Mesendoderm (in vitro differentiated cells): ENCODE data around the gene SLC11A1.

Experiments
- DNase-seq: peaks from one replicate; pipeline ENCODE4 v3.0.0; 2013
- H2AK5ac ChIP-seq: 2 replicates; pipeline ENCODE4 v1.6.1; 2013; ENCODE audit warnings: low read length, inconsistent platforms
- H2BK120ac ChIP-seq: 2 replicates; pipeline ENCODE4 v1.6.1; 2013; ENCODE audit warnings: low read depth, mild to moderate bottlenecking, low read length, moderate library complexity, mixed read lengths
- H2BK15ac ChIP-seq: replicated peaks from 2 replicates; pipeline ENCODE4 v1.6.1; 2013; ENCODE audit warnings: low read depth, mild to moderate bottlenecking, moderate library complexity
- H2BK5ac ChIP-seq: 2 replicates; pipeline ENCODE4 v1.6.1; 2013; ENCODE audit warnings: low read length, inconsistent platforms
- H3K18ac ChIP-seq: 2 replicates; pipeline ENCODE4 v1.6.1; 2013; ENCODE audit warnings: mild to moderate bottlenecking, low read length, mixed read lengths
- H3K23ac ChIP-seq: one replicate; pipeline ENCODE4 v1.6.1; 2013; ENCODE audit warnings: low read length
- H3K27ac ChIP-seq: 2 replicates; pipeline ENCODE4 v1.5.1; 2013; ENCODE audit warnings: low read depth, mild to moderate bottlenecking, inconsistent platforms, low read length, moderate library complexity
- H3K27me3 ChIP-seq: 2 replicates; pipeline ENCODE4 v1.6.1; 2013; ENCODE audit warnings: low read length, control low read depth, mild to moderate bottlenecking, inconsistent platforms; ENCODE audit not compliant: insufficient read depth, poor library complexity
- H3K36me3 ChIP-seq: 2 replicates; pipeline ENCODE4 v1.6.1; 2013; ENCODE audit warnings: low read length, inconsistent platforms; ENCODE audit not compliant: control insufficient read depth, insufficient read depth
- H3K4ac ChIP-seq: one replicate; pipeline ENCODE4 v1.6.1; 2013; ENCODE audit warnings: low read depth, mild to moderate bottlenecking, low read length, moderate library complexity
- H3K4me1 ChIP-seq: 2 replicates; pipeline ENCODE4 v1.6.1; 2013; ENCODE audit warnings: low read depth, low read length, inconsistent platforms; ENCODE audit not compliant: control insufficient read depth
- H3K4me2 ChIP-seq: 2 replicates; pipeline ENCODE4 v1.6.1; 2013; ENCODE audit warnings: low read length
- H3K4me3 ChIP-seq: 2 replicates; pipeline ENCODE4 v1.5.1; 2013; ENCODE audit warnings: mild to moderate bottlenecking, low read length
- H3K56ac ChIP-seq: one replicate; pipeline ENCODE4 v1.6.1; 2013; ENCODE audit warnings: low read length
- H3K79me1 ChIP-seq: 2 replicates; pipeline ENCODE4 v1.6.1; 2013; ENCODE audit warnings: low read length, inconsistent platforms
- H3K79me2 ChIP-seq: 2 replicates; pipeline ENCODE4 v1.6.1; 2013; ENCODE audit warnings: mild to moderate bottlenecking, low read length; ENCODE audit not compliant: control insufficient read depth, insufficient read depth
- H3K9ac ChIP-seq: 2 replicates; pipeline ENCODE4 v1.6.1; 2013; ENCODE audit warnings: low read length, inconsistent platforms
- H4K5ac ChIP-seq: one replicate; pipeline ENCODE4 v1.6.1; 2013; ENCODE audit warnings: low read length
- H4K8ac ChIP-seq: one replicate; pipeline ENCODE4 v1.6.1; 2013; ENCODE audit warnings: low read depth, mild to moderate bottlenecking, control low read depth, low read length, moderate library complexity
- WGBS: extraction: QIAGEN DNeasy Blood & Tissue Kit; methylation state at CpG from one replicate; pipeline ENCODE4 v1.1.7; 2013; ENCODE audit warnings: low lambda C conversion rate, missing lambda C conversion rate; ENCODE audit not compliant: insufficient coverage; ENCODE audit errors: extremely low coverage; 5-methylcytosine and 5-hydroxymethylcytosine counted together

SLC11A1 gene

DNA sequence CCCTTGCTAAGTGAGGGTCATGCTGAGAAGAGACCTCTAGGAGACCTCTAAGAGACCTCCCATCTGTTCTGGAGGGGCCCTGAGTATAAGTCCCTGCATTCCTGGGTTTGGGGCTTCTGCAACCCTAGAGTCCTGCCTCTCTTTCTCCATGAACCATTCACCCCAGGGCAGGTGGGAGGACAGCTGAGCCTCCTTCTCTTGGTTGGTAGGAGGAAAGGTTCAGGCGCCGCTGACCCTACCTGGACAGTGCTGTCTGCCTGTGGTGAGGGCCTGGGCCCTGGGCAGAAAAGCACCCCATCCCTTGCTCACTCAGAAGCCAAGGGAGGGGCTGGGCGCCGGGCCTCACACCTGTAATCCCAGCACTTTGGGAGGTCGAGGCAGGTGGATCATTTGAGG lies 36.2 kb downstream of the SLC11A1 start:
- Histone ChIP-seq H2BK120ac (no peak overlapping the region), H3K27ac (no peak overlapping the region), H3K79me2 (no peaks in the 10 kb centered on the region), H3K23ac (no peak overlapping the region), H3K18ac (no peak overlapping the region), H2AK5ac (no peak overlapping the region), H2BK15ac (no peak overlapping the region), H4K8ac (no peak overlapping the region), H2BK5ac (no peak overlapping the region), H3K9ac (no peak overlapping the region), H3K56ac (peak overlapping the region; percentile 2), H3K79me1 (no peaks in the 10 kb centered on the region), H3K27me3 (no peaks in the 10 kb centered on the region), H3K36me3 (no peaks in the 10 kb centered on the region), H3K4ac (no peak overlapping the region), H3K4me2 (no peak overlapping the region), H4K5ac (no peak overlapping the region), H3K4me3 (no peak overlapping the region), H3K4me1 (peaks cover 5% of the 10 kb centered on the region)
- no peak for DNase-seq
- no CpG with 5 or more reads among the region's 5 CpGs for WGBS

DNA sequence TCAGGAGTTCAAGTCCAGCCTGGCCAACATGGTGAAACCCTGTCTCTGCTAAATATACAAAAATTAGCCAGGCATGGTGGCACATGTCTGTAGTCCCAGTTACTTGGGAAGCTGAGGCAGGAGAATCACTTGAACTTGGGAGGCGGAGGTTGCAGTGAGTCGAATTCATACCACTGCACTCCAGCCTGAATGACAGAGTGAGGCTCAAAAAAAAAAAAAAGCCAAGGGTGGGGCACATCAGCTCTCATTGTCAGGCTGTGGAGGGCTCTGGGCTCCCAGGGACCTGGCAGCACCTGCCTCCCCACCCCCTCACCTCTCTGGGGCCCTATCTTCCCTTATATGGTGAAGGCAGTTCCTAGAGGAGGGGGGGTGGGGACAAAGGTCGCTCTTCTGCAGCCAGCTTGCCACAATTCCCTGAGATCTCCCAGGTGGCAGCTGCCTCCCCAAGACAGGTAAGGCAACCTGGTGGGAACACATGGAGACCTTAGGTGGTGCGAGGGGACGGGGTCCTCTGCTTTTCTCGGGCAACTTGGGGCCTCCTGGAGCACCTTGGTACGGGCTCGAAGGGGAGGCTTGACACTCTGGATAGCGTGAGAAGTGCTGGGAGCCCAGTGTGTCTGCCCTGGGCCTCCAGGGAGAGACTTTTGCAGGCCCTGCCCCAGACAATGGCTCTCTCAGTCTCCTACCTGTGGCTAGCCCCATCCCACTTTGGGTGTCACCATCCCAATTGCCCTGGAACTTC lies 36.8 kb downstream of the SLC11A1 start, which contains the start of gene VIL1:
TSS of gene VIL1 (plus strand) at position 407 of the 742 bp plus-strand sequence. CDS start 4,656 bp downstream, outside the sequence.
- H3K79me2 ChIP-seq: no peaks in the 10 kb centered on the region
- no peaks in the 10 kb centered on the region for H3K79me1 ChIP-seq
- no peak within 1 kb of the TSS for H3K27ac ChIP-seq
- H3K18ac ChIP-seq: no peak within 1 kb of the TSS
- peak within 1 kb of the TSS; percentile 13 for H3K9ac ChIP-seq
- no peak within 1 kb of the TSS for H3K4me3 ChIP-seq
- no peak within 1 kb of the TSS for H3K4me2 ChIP-seq
- no peak within 1 kb of the TSS for H2AK5ac ChIP-seq
- H2BK120ac ChIP-seq: no peak within 1 kb of the TSS
- H3K56ac ChIP-seq: peak within 1 kb of the TSS; percentile 25
- no peak within 1 kb of the TSS for H2BK15ac ChIP-seq
- no peaks in the 10 kb centered on the region for H3K36me3 ChIP-seq
- no peak within 1 kb of the TSS for H4K8ac ChIP-seq
- peak; percentile 53 for DNase-seq
- no peak within 1 kb of the TSS for H4K5ac ChIP-seq
- no peak within 1 kb of the TSS for H3K4ac ChIP-seq
- no peak within 1 kb of the TSS for H2BK5ac ChIP-seq
- H3K4me1 ChIP-seq: peaks cover 5% of the 10 kb centered on the region
- no CpG with 5 or more reads among the region's 9 CpGs for WGBS
- H3K23ac ChIP-seq: no peak within 1 kb of the TSS
- no peaks in the 10 kb centered on the region for H3K27me3 ChIP-seq

DNA sequence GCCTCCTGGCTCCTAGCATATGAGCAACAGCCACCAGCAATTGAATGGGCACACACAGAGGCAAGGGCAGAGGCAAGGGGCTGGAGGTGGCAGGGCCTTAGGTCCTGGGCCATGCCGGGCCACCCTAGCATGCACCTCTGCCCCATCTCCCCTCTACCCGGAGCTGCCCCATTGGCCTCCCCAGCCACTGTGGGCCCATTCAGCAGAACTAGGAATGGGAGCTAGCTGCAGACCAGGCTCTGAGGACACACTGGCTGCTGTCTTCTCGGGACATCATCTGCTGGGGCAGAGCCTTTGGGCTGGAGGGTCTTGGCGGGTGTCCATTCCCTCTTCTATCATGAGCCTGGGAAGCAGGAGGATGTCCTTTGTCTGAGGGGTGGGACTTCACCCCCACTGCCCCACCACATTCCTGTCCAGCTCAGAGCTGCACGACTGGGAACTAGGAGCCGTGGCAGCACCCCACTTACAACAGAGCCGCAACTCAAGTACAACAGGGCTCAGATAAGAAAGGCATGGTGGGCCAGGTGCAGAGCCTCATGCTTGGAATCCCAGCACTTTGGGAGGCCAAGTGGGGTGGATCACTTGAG lies 37.6 kb downstream of the SLC11A1 start:
- no peak overlapping the region for H4K5ac ChIP-seq
- no peaks in the 10 kb centered on the region for H3K79me2 ChIP-seq
- peak overlapping the region; percentile 25 for H3K56ac ChIP-seq
- H3K79me1 ChIP-seq: no peaks in the 10 kb centered on the region
- no peak overlapping the region for H2AK5ac ChIP-seq
- H3K23ac ChIP-seq: no peak overlapping the region
- no peak overlapping the region for H3K4me3 ChIP-seq
- no peak overlapping the region for H2BK5ac ChIP-seq
- H3K4me1 ChIP-seq: peaks cover 5% of the 10 kb centered on the region
- no peaks in the 10 kb centered on the region for H3K36me3 ChIP-seq
- no peak overlapping the region for H3K4ac ChIP-seq
- H2BK15ac ChIP-seq: no peak overlapping the region
- no peak for DNase-seq
- no peak overlapping the region for H4K8ac ChIP-seq
- no peak overlapping the region for H3K27ac ChIP-seq
- H3K9ac ChIP-seq: no peak overlapping the region
- WGBS: no CpG with 5 or more reads among the region's 7 CpGs
- no peak overlapping the region for H2BK120ac ChIP-seq
- H3K4me2 ChIP-seq: no peak overlapping the region
- no peaks in the 10 kb centered on the region for H3K27me3 ChIP-seq
- no peak overlapping the region for H3K18ac ChIP-seq

DNA sequence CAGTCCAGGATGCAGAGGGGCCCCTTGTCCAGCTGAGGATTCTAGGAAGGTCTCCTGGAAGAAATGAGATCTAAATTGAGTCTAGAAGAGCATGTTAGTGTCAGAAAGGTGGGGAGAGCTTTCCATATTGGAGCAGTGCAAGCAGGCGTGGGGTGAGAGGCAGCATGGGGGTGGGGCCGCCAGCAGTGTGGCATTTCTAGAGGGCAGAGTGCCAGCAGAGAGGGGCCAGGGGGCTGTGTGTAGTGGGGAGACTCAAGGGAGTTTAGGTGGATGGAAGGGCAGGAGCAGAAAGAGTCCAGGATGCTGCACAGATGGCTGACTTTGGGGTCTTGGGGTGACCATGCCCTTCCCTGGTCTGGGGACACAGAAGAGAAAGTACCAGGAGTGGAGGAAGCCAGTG lies 39.0 kb downstream of the SLC11A1 start:
- H2AK5ac ChIP-seq: no peak overlapping the region
- H3K9ac ChIP-seq: no peak overlapping the region
- H3K79me1 ChIP-seq: no peaks in the 10 kb centered on the region
- peaks cover 5% of the 10 kb centered on the region for H3K4me1 ChIP-seq
- no peak overlapping the region for H3K18ac ChIP-seq
- H3K79me2 ChIP-seq: no peaks in the 10 kb centered on the region
- no peak overlapping the region for H4K5ac ChIP-seq
- H3K27ac ChIP-seq: no peak overlapping the region
- no peak overlapping the region for H3K4me2 ChIP-seq
- H3K4ac ChIP-seq: no peak overlapping the region
- H4K8ac ChIP-seq: no peak overlapping the region
- H3K23ac ChIP-seq: no peak overlapping the region
- no peak overlapping the region for H3K4me3 ChIP-seq
- H3K56ac ChIP-seq: no peak overlapping the region
- no peak overlapping the region for H2BK5ac ChIP-seq
- no peak overlapping the region for H2BK15ac ChIP-seq
- H3K27me3 ChIP-seq: no peaks in the 10 kb centered on the region
- DNase-seq: no peak
- no peak overlapping the region for H2BK120ac ChIP-seq
- no peaks in the 10 kb centered on the region for H3K36me3 ChIP-seq
- whole genome bisulfite sequencing: no CpG with 5 or more reads among the region's 2 CpGs

DNA sequence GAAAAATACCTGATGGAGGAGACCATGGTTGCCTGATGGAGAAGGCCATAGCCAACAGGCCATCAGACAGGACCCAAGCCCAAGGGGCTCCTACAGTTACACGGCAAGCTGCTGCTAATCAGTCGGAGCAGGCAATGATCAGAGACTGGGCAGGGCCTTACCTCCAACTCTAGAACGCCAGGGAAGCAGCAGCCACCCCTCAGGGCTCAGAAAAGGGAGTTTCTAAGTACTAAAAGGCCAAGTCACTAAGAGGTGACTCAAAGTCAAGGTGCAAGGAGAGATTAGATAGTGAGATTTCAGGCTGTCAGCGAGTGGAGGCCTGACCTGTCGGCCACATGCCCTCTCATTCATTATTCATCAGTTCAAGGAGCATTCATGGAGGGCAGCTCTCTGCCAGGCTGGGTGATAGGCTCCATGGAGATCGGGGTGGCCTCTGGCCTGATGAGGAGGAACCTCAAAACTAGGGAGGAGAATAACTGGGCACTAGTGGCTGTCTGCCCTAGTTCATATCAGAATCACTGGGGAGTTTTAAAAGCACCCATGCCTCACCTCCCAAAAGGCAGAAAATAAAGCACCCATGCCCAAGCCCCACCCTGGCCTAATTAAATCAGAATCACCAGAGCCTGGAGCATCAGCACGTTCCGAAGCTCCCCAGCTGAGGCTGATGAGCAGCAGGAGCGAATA lies 40.5 kb downstream of the SLC11A1 start:
- H4K5ac ChIP-seq: no peak overlapping the region
- peaks cover 5% of the 10 kb centered on the region for H3K4me1 ChIP-seq
- H3K23ac ChIP-seq: no peak overlapping the region
- H3K27ac ChIP-seq: no peak overlapping the region
- H4K8ac ChIP-seq: no peak overlapping the region
- no peak overlapping the region for H3K18ac ChIP-seq
- no peaks in the 10 kb centered on the region for H3K79me1 ChIP-seq
- no CpG with 5 or more reads among the region's 9 CpGs for WGBS
- no peak overlapping the region for H3K9ac ChIP-seq
- no peaks in the 10 kb centered on the region for H3K36me3 ChIP-seq
- H3K79me2 ChIP-seq: no peaks in the 10 kb centered on the region
- no peak for DNase-seq
- H3K4me2 ChIP-seq: no peak overlapping the region
- H2AK5ac ChIP-seq: no peak overlapping the region
- H3K4me3 ChIP-seq: no peak overlapping the region
- H2BK5ac ChIP-seq: no peak overlapping the region
- no peak overlapping the region for H3K4ac ChIP-seq
- H3K27me3 ChIP-seq: no peaks in the 10 kb centered on the region
- H3K56ac ChIP-seq: no peak overlapping the region
- no peak overlapping the region for H2BK120ac ChIP-seq
- no peak overlapping the region for H2BK15ac ChIP-seq
